ENCODE data around the gene SERPINE2.

Gene SERPINE2

DNA sequence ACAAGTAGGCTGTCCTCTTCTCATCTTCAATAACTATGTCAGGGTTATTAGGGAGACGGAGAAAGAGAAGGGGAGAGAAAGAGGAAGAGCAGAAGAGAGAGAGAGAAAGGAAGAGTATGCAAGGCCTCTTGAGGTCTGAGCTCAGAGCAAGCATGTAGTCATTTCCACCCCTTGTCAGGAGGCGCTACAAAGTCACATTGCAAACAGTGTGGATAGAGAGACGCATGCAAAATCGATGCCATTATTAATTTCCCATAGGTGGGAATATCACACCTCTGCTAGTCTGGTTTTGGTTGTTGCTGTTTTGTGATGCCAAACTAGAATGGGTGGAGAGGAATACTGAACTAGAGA is 24.2 kb upstream of the SERPINE2 start:
- Histone ChIP-seq H3K4me1 (ENCODE audit: insufficient read depth, low read length, severe bottlenecking) (no peaks in the 10 kb centered on the region), H3K79me2 (ENCODE audit: insufficient read depth, low read length) (no peaks in the 10 kb centered on the region), H3K27ac (ENCODE audit: low read depth, low read length, poor library complexity, severe bottlenecking) (no peak overlapping the region), H3K9ac (ENCODE audit: low read length) (no peak overlapping the region), H3K4me3 (ENCODE audit: low read depth, low read length, poor library complexity, severe bottlenecking) (no peak overlapping the region), H3K9me3 (ENCODE audit: low read length) (no peaks in the 10 kb centered on the region), H3K27me3 (ENCODE audit: insufficient read depth, low read length) (no peaks in the 10 kb centered on the region), H3K36me3 (ENCODE audit: insufficient read depth, low read length) (no peaks in the 10 kb centered on the region), H2AFZ (ENCODE audit: low read length) (no peak overlapping the region), H4K20me1 (ENCODE audit: insufficient read depth, low read length) (no peaks in the 10 kb centered on the region), H3K9me2 (ENCODE audit: low read depth, low read length) (no peaks in the 10 kb centered on the region), H3K4me2 (ENCODE audit: low read length) (no peak overlapping the region), H3F3A (ENCODE audit: insufficient read depth, low read length) (no peaks in the 10 kb centered on the region)
- no peak for TF ChIP-seq CTCF (IDR thresholded peaks at IDR 0.05; ENCODE audit: low read length)

GRCh38 chr2:224062481-224063297 is 23.6 kb upstream of the SERPINE2 start:
- Histone ChIP-seq H3K4me3 (ENCODE audit: low read depth, low read length, poor library complexity, severe bottlenecking) (no peak overlapping the region), H3K27ac (ENCODE audit: low read depth, low read length, poor library complexity, severe bottlenecking) (no peak overlapping the region), H3K36me3 (ENCODE audit: insufficient read depth, low read length) (no peaks in the 10 kb centered on the region), H3K4me2 (ENCODE audit: low read length) (no peak overlapping the region), H2AFZ (ENCODE audit: low read length) (no peak overlapping the region), H3F3A (ENCODE audit: insufficient read depth, low read length) (no peaks in the 10 kb centered on the region), H4K20me1 (ENCODE audit: insufficient read depth, low read length) (no peaks in the 10 kb centered on the region), H3K4me1 (ENCODE audit: insufficient read depth, low read length, severe bottlenecking) (no peaks in the 10 kb centered on the region), H3K27me3 (ENCODE audit: insufficient read depth, low read length) (no peaks in the 10 kb centered on the region), H3K79me2 (ENCODE audit: insufficient read depth, low read length) (no peaks in the 10 kb centered on the region), H3K9me3 (ENCODE audit: low read length) (no peaks in the 10 kb centered on the region), H3K9me2 (ENCODE audit: low read depth, low read length) (no peaks in the 10 kb centered on the region), H3K9ac (ENCODE audit: low read length) (no peak overlapping the region)
- no peak for TF ChIP-seq EZH2 (IDR thresholded peaks at IDR 0.05; ENCODE audit: borderline replicate concordance, low read length)
- no peak for TF ChIP-seq CTCF (IDR thresholded peaks at IDR 0.05; ENCODE audit: low read length)

GRCh38 chr2:224060783-224061482 is 21.8 kb upstream of the SERPINE2 start:
- Histone ChIP-seq H3K27me3 (ENCODE audit: insufficient read depth, low read length) (no peaks in the 10 kb centered on the region), H3K4me3 (ENCODE audit: low read depth, low read length, poor library complexity, severe bottlenecking) (no peak overlapping the region), H3K4me1 (ENCODE audit: insufficient read depth, low read length, severe bottlenecking) (no peaks in the 10 kb centered on the region), H3K9me2 (ENCODE audit: low read depth, low read length) (no peaks in the 10 kb centered on the region), H4K20me1 (ENCODE audit: insufficient read depth, low read length) (no peaks in the 10 kb centered on the region), H3K9ac (ENCODE audit: low read length) (no peak overlapping the region), H3K4me2 (ENCODE audit: low read length) (no peak overlapping the region), H3F3A (ENCODE audit: insufficient read depth, low read length) (no peaks in the 10 kb centered on the region), H2AFZ (ENCODE audit: low read length) (no peak overlapping the region), H3K36me3 (ENCODE audit: insufficient read depth, low read length) (no peaks in the 10 kb centered on the region), H3K27ac (ENCODE audit: low read depth, low read length, poor library complexity, severe bottlenecking) (no peak overlapping the region), H3K9me3 (ENCODE audit: low read length) (no peaks in the 10 kb centered on the region), H3K79me2 (ENCODE audit: insufficient read depth, low read length) (no peaks in the 10 kb centered on the region)
- TF ChIP-seq EZH2 (IDR thresholded peaks at IDR 0.05; ENCODE audit: borderline replicate concordance, low read length) (no peak), CTCF (IDR thresholded peaks at IDR 0.05; ENCODE audit: low read length) (no peak)

Measured in OCI-LY1 (cell line).